GM23338 (cell line): ENCODE measurements around the gene DAPK2. TPM values are rescaled to one million over a fixed set of nuclear protein-coding genes. Genes with fewer than 3 reads are reported as not detected.

Experiments
- ATAC-seq: fragments of 200-7000 bp; cut with Tn5 transposase; 3 replicates; pipeline ENCODE4 v1.9.1; 2020
- DNase-seq: peaks from one replicate; pipeline ENCODE4 v3.0.0-alpha.2; 2015; ENCODE audit warnings: low spot score
- H2AFZ ChIP-seq: fragments of 200-600 bp; sonication (generic); 2 replicates; pipeline ENCODE4 v1.8.0; 2016; ENCODE audit warnings: antibody characterized with exemption, mild to moderate bottlenecking, moderate library complexity
- H3F3A ChIP-seq: fragments of 200-600 bp; sonication (generic); replicated peaks from 2 replicates; pipeline ENCODE4 v1.8.0; 2017; ENCODE audit warnings: antibody characterized with exemption, mixed run types, low read depth
- H3K27ac ChIP-seq: fragments of 200-600 bp; sonication (generic); 2 replicates; pipeline ENCODE4 v1.6.1; 2016; ENCODE audit warnings: low read depth
- H3K27me3 ChIP-seq: fragments of 200-600 bp; sonication (generic); 2 replicates; pipeline ENCODE4 v1.8.0; 2016; ENCODE audit warnings: mild to moderate bottlenecking, mixed run types, moderate library complexity; ENCODE audit not compliant: insufficient read depth
- H3K36me3 ChIP-seq: fragments of 200-600 bp; sonication (generic); 2 replicates; pipeline ENCODE4 v1.8.0; 2016; ENCODE audit warnings: mild to moderate bottlenecking; ENCODE audit not compliant: insufficient read depth
- H3K4me1 ChIP-seq: fragments of 200-600 bp; sonication (generic); 2 replicates; pipeline ENCODE4 v1.8.0; 2016; ENCODE audit warnings: mild to moderate bottlenecking, moderate library complexity; ENCODE audit not compliant: insufficient read depth
- H3K4me2 ChIP-seq: fragments of 200-600 bp; sonication (generic); 2 replicates; pipeline ENCODE4 v1.7.1; 2017; ENCODE audit warnings: mixed run types
- H3K4me3 ChIP-seq: fragments of 200-600 bp; sonication (generic); 2 replicates; pipeline ENCODE4 v1.6.1; 2016; ENCODE audit warnings: mixed run types
- H3K79me2 ChIP-seq: fragments of 200-600 bp; sonication (generic); replicated peaks from 2 replicates; pipeline ENCODE4 v1.8.0; 2017; ENCODE audit warnings: mild to moderate bottlenecking; ENCODE audit not compliant: insufficient read depth
- H3K9me2 ChIP-seq: fragments of 200-600 bp; sonication (generic); 2 replicates; pipeline ENCODE4 v1.8.0; 2017; ENCODE audit not compliant: insufficient read depth
- H4K20me1 ChIP-seq: fragments of 200-600 bp; sonication (generic); replicated peaks from 2 replicates; pipeline ENCODE4 v1.8.0; 2017; ENCODE audit warnings: mild to moderate bottlenecking; ENCODE audit not compliant: insufficient read depth
- H3K27ac Mint-ChIP-seq: 2 replicates; pipeline ENCODE4 v1.8.0; 2020; ENCODE audit warnings: inconsistent platforms, mild to moderate bottlenecking, moderate library complexity, mixed read lengths
- H3K27me3 Mint-ChIP-seq: 3 replicates; pipeline ENCODE4 v1.8.0; 2022; ENCODE audit warnings: low read depth, mild to moderate bottlenecking, moderate library complexity, mixed read lengths, inconsistent platforms; ENCODE audit not compliant: insufficient read depth, poor library complexity
- H3K36me3 Mint-ChIP-seq: 3 replicates; pipeline ENCODE4 v1.8.0; 2021; ENCODE audit warnings: low read depth, mild to moderate bottlenecking, inconsistent platforms, moderate library complexity, mixed read lengths
- H3K4me1 Mint-ChIP-seq: 3 replicates; pipeline ENCODE4 v1.8.0; 2020; ENCODE audit warnings: mild to moderate bottlenecking, inconsistent platforms, mixed read lengths
- H3K4me3 Mint-ChIP-seq: 3 replicates; pipeline ENCODE4 v1.8.0; 2021; ENCODE audit warnings: moderate library complexity, mild to moderate bottlenecking, inconsistent platforms, mixed read lengths
- H3K9me3 Mint-ChIP-seq: 3 replicates; pipeline ENCODE4 v1.8.0; 2020; ENCODE audit warnings: moderate library complexity, mild to moderate bottlenecking, inconsistent platforms, mixed read lengths
- CREB1 ChIP-seq: fragments of 250-450 bp; sonication (Bioruptor Pico); IDR thresholded peaks from 2 replicates; pipeline ENCODE4 v1.5.0; 2020; ENCODE audit warnings: low read depth, mild to moderate bottlenecking, moderate library complexity
- ETS1 ChIP-seq: IDR thresholded peaks from 2 replicates; pipeline ENCODE4 v1.6.1; 2016; ENCODE audit warnings: antibody characterized with exemption
- EZH2 ChIP-seq: fragments of 200-600 bp; sonication (generic); IDR thresholded peaks from one replicate; pipeline ENCODE4 v1.8.0; 2017; ENCODE audit warnings: antibody characterized with exemption, mild to moderate bottlenecking, low read depth; ENCODE audit not compliant: unreplicated experiment
- EZH2phosphoT487 ChIP-seq: fragments of 200-600 bp; sonication (generic); IDR thresholded peaks from one replicate; pipeline ENCODE4 v1.8.1; 2018; ENCODE audit warnings: antibody characterized with exemption; ENCODE audit not compliant: unreplicated experiment
- JUNB ChIP-seq: IDR thresholded peaks from one replicate; pipeline ENCODE4 v1.6.1; 2016; ENCODE audit warnings: antibody characterized with exemption; ENCODE audit not compliant: unreplicated experiment
- NANOG ChIP-seq: IDR thresholded peaks from 2 replicates; pipeline ENCODE4 v1.6.1; 2016; ENCODE audit warnings: antibody characterized with exemption, borderline replicate concordance
- POLR2AphosphoS5 ChIP-seq: IDR thresholded peaks from 2 replicates; pipeline ENCODE4 v1.6.1; 2016; ENCODE audit warnings: antibody characterized with exemption, low read depth
- REST ChIP-seq: IDR thresholded peaks from one replicate; pipeline ENCODE4 v1.6.1; 2018; ENCODE audit warnings: antibody characterized with exemption; ENCODE audit not compliant: unreplicated experiment
- STAT1 ChIP-seq: IDR thresholded peaks from one replicate; pipeline ENCODE4 v1.6.1; 2016; ENCODE audit warnings: antibody characterized with exemption; ENCODE audit not compliant: unreplicated experiment
- ZNF114 ChIP-seq: fragments of 250-450 bp; sonication (Bioruptor Pico); IDR thresholded peaks from 2 replicates; pipeline ENCODE4 v1.5.0; 2020; ENCODE audit warnings: mild to moderate bottlenecking, moderate library complexity
- ZNF331 ChIP-seq: fragments of 250-450 bp; sonication (Bioruptor Pico); IDR thresholded peaks from 2 replicates; pipeline ENCODE4 v1.5.0; 2020; ENCODE audit warnings: low read depth, mild to moderate bottlenecking, moderate library complexity
- polyA plus RNA-seq: library from polyadenylated mRNA; unstranded; fragments of >200 nt; fragmentation: Nextera tagmentation; extraction: Ambion mirVana; gene quantifications from 2 replicates; pipeline ENCODE4 v1.2.1, GENCODE V29; 2016
- total RNA-seq: library from RNA; depleted of rRNA; stranded (reverse); fragments of >200 nt; shearing (Covaris generic); gene quantifications from 2 replicates; pipeline ENCODE4 v1.2.3, GENCODE V29; 2014
- TF ChIP-seq, protein P1 (sequence below): fragments of 250-450 bp; sonication (Bioruptor Pico); IDR thresholded peaks from 2 replicates; pipeline ENCODE4 v1.5.0; 2020; ENCODE audit warnings: mild to moderate bottlenecking, moderate library complexity
- TF ChIP-seq, protein P2 (sequence below), 2 experiments: fragments of 200-600 bp in 1 of 2; sonication (generic) in 1 of 2; conservative IDR thresholded peaks; 2 replicates each; pipeline versions ENCODE4 v1.5.1 to v1.6.1; 2016 to 2017; ENCODE audit warnings: antibody characterized with exemption in 2 of 2, low read depth in 2 of 2, mild to moderate bottlenecking in 2 of 2, moderate library complexity in 1 of 2

Gene DAPK2
- total and polyA plus RNA-seq, 2 experiments from 2014 or later: 1.6 to 3.1 TPM

DNA sequence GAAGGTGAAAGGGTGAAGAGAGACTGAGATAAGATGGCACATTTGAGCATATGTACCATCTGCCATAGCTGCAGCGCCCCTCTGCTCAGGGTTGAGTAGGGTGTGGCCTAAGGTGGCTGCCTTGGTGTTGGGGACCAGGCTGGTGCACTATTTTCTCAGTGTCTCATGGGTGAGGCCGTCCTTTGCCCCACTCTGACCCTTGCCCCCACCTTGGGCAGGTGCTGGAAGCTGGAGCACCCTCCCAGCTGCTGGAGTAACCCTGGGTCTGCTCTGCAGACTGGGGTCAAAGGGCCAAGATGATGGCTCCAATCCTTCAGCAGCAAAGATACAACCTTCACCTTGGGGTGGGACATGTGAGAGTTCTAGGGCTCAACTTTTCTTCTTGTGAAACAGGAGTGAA, 69.2 kb downstream of the DAPK2 start:
- no peaks in the 10 kb centered on the region for H3K79me2 ChIP-seq
- H3K4me1 Mint-ChIP-seq: peaks cover 37% of the 10 kb centered on the region
- ATAC-seq: no peak
- H3K9me2 ChIP-seq: peaks cover 6% of the 10 kb centered on the region
- H3K27me3 Mint-ChIP-seq: peaks cover 9% of the 10 kb centered on the region
- no peak overlapping the region for H3K4me3 ChIP-seq
- no peaks in the 10 kb centered on the region for H3K27me3 ChIP-seq
- no peaks in the 10 kb centered on the region for H3F3A ChIP-seq
- no peaks in the 10 kb centered on the region for H3K36me3 ChIP-seq
- no peak for TF ChIP-seq EZH2phosphoT487
- TF ChIP-seq, protein P1, sequence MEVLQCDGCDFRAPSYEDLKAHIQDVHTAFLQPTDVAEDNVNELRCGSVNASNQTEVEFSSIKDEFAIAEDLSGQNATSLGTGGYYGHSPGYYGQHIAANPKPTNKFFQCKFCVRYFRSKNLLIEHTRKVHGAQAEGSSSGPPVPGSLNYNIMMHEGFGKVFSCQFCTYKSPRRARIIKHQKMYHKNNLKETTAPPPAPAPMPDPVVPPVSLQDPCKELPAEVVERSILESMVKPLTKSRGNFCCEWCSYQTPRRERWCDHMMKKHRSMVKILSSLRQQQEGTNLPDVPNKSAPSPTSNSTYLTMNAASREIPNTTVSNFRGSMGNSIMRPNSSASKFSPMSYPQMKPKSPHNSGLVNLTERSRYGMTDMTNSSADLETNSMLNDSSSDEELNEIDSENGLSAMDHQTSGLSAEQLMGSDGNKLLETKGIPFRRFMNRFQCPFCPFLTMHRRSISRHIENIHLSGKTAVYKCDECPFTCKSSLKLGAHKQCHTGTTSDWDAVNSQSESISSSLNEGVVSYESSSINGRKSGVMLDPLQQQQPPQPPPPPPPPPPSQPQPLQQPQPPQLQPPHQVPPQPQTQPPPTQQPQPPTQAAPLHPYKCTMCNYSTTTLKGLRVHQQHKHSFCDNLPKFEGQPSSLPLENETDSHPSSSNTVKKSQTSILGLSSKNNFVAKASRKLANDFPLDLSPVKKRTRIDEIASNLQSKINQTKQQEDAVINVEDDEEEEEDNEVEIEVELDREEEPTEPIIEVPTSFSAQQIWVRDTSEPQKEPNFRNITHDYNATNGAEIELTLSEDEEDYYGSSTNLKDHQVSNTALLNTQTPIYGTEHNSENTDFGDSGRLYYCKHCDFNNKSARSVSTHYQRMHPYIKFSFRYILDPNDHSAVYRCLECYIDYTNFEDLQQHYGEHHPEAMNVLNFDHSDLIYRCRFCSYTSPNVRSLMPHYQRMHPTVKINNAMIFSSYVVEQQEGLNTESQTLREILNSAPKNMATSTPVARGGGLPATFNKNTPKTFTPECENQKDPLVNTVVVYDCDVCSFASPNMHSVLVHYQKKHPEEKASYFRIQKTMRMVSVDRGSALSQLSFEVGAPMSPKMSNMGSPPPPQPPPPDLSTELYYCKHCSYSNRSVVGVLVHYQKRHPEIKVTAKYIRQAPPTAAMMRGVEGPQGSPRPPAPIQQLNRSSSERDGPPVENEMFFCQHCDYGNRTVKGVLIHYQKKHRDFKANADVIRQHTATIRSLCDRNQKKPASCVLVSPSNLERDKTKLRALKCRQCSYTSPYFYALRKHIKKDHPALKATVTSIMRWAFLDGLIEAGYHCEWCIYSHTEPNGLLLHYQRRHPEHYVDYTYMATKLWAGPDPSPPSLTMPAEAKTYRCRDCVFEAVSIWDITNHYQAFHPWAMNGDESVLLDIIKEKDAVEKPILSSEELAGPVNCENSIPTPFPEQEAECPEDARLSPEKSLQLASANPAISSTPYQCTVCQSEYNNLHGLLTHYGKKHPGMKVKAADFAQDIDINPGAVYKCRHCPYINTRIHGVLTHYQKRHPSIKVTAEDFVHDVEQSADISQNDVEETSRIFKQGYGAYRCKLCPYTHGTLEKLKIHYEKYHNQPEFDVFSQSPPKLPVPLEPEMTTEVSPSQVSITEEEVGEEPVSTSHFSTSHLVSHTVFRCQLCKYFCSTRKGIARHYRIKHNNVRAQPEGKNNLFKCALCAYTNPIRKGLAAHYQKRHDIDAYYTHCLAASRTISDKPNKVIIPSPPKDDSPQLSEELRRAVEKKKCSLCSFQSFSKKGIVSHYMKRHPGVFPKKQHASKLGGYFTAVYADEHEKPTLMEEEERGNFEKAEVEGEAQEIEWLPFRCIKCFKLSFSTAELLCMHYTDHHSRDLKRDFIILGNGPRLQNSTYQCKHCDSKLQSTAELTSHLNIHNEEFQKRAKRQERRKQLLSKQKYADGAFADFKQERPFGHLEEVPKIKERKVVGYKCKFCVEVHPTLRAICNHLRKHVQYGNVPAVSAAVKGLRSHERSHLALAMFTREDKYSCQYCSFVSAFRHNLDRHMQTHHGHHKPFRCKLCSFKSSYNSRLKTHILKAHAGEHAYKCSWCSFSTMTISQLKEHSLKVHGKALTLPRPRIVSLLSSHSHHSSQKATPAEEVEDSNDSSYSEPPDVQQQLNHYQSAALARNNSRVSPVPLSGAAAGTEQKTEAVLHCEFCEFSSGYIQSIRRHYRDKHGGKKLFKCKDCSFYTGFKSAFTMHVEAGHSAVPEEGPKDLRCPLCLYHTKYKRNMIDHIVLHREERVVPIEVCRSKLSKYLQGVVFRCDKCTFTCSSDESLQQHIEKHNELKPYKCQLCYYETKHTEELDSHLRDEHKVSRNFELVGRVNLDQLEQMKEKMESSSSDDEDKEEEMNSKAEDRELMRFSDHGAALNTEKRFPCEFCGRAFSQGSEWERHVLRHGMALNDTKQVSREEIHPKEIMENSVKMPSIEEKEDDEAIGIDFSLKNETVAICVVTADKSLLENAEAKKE (CRISPR knock-in tag): no peak
- TF ChIP-seq, protein P2, sequence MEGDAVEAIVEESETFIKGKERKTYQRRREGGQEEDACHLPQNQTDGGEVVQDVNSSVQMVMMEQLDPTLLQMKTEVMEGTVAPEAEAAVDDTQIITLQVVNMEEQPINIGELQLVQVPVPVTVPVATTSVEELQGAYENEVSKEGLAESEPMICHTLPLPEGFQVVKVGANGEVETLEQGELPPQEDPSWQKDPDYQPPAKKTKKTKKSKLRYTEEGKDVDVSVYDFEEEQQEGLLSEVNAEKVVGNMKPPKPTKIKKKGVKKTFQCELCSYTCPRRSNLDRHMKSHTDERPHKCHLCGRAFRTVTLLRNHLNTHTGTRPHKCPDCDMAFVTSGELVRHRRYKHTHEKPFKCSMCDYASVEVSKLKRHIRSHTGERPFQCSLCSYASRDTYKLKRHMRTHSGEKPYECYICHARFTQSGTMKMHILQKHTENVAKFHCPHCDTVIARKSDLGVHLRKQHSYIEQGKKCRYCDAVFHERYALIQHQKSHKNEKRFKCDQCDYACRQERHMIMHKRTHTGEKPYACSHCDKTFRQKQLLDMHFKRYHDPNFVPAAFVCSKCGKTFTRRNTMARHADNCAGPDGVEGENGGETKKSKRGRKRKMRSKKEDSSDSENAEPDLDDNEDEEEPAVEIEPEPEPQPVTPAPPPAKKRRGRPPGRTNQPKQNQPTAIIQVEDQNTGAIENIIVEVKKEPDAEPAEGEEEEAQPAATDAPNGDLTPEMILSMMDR (conservative IDR thresholded peaks at IDR 0.05; ENCODE audit: low read depth in 2 of 2): no peak
- no peak for TF ChIP-seq EZH2
- TF ChIP-seq ETS1: no peak
- no peak for TF ChIP-seq STAT1
- no peak for TF ChIP-seq ZNF331 (CRISPR knock-in tag)
- TF ChIP-seq CREB1: no peak
- no peak for TF ChIP-seq REST
- no peak for TF ChIP-seq NANOG
- no peak for TF ChIP-seq ZNF114 (CRISPR knock-in tag)
- TF ChIP-seq JUNB: no peak
- no peak for TF ChIP-seq POLR2AphosphoS5
- no peak overlapping the region for H3K4me3 Mint-ChIP-seq
- H3K9me3 Mint-ChIP-seq: no peaks in the 10 kb centered on the region; the same call in 2 of the 3 replicates
- H3K27ac ChIP-seq: no peak overlapping the region
- H3K4me1 ChIP-seq: peaks cover 32% of the 10 kb centered on the region
- H2AFZ ChIP-seq: no peak overlapping the region
- no peak for DNase-seq
- H3K27ac Mint-ChIP-seq: no peak overlapping the region
- no peaks in the 10 kb centered on the region for H4K20me1 ChIP-seq
- peaks cover 5% of the 10 kb centered on the region; the same call in 1 of the 3 replicates for H3K36me3 Mint-ChIP-seq
- H3K4me2 ChIP-seq: no peak overlapping the region
